ENCODE results near the gene SEPHS1. TPM values are rescaled to one million over a fixed set of nuclear protein-coding genes. Genes with fewer than 3 reads are reported as not detected.

SEPHS1 gene
- total and polyA plus RNA-seq, 2 donors from 2014 or later = 48.8 to 53.5 TPM

GRCh38 chr10:13371897-13372470 lies 23.9 kb upstream of the SEPHS1 start:
- TF ChIP-seq, protein P1, sequence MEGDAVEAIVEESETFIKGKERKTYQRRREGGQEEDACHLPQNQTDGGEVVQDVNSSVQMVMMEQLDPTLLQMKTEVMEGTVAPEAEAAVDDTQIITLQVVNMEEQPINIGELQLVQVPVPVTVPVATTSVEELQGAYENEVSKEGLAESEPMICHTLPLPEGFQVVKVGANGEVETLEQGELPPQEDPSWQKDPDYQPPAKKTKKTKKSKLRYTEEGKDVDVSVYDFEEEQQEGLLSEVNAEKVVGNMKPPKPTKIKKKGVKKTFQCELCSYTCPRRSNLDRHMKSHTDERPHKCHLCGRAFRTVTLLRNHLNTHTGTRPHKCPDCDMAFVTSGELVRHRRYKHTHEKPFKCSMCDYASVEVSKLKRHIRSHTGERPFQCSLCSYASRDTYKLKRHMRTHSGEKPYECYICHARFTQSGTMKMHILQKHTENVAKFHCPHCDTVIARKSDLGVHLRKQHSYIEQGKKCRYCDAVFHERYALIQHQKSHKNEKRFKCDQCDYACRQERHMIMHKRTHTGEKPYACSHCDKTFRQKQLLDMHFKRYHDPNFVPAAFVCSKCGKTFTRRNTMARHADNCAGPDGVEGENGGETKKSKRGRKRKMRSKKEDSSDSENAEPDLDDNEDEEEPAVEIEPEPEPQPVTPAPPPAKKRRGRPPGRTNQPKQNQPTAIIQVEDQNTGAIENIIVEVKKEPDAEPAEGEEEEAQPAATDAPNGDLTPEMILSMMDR (IDR thresholded peaks at IDR 0.05; ENCODE audit: borderline replicate concordance, extremely low read depth, insufficient read depth) = peak; percentile 88
- H3K9ac ChIP-seq (ENCODE audit: low read length in 3 of 3) = no peak overlapping the region
- intact Hi-C loops (cut with DNase I) = loop anchor here (10.0 kb wide), 1 partner anchor 163 kb away; no protein-coding TSS in a partner anchor
- no peaks in the 10 kb centered on the region for H3K9me3 ChIP-seq (ENCODE audit: control insufficient read depth in 2 of 3, insufficient read depth in 1 of 3, low read length in 3 of 3)
- H3K4me3 ChIP-seq (ENCODE audit: low read length in 3 of 3) = no peak overlapping the region
- H3K27me3 ChIP-seq (ENCODE audit: control insufficient read depth, insufficient read depth, low read length) = no peaks in the 10 kb centered on the region
- no peaks in the 10 kb centered on the region for H3K4me1 ChIP-seq (ENCODE audit: control insufficient read depth in 2 of 3, insufficient read depth in 2 of 3, low read depth in 1 of 3, low read length in 3 of 3)
- H3K36me3 ChIP-seq (ENCODE audit: control insufficient read depth in 2 of 3, insufficient read depth in 3 of 3, low read length in 3 of 3) = no peaks in the 10 kb centered on the region
- DNase-seq (peak in 4 of 5 donors; percentile 86 to 97 (median 90)), FAIRE-seq (peak; percentile 19)
- no peak overlapping the region for H3K27ac ChIP-seq (ENCODE audit: low read depth in 2 of 2, low read length in 2 of 2)

DNA sequence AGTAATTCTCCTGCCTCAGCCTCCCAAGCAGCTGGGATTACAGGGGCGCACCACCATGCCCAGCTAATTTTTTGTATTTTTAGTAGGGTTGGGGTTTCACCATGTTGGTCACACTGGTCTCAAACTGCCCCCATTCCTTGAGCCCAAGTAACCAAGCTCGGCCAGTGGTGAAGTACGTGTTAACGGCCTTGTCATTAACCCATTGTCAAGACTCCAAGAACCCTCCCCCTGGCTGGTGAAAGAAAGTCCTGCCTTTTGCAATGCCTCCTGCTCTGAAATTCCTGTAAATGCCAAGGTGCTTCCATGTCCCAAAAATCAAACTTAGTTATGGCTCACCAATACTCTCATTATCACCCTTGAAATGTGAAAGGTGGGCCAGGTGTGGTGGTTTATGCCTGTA lies 18.8 kb upstream of the SEPHS1 start:
- H3K9me3 ChIP-seq (ENCODE audit: control insufficient read depth in 2 of 3, insufficient read depth in 1 of 3, low read length in 3 of 3) = no peaks in the 10 kb centered on the region
- no peak for DNase-seq
- no peak overlapping the region for H3K4me3 ChIP-seq (ENCODE audit: low read length in 3 of 3)
- no peak overlapping the region for H3K9ac ChIP-seq (ENCODE audit: low read length in 3 of 3)
- no peak overlapping the region for H3K27ac ChIP-seq (ENCODE audit: low read depth in 2 of 2, low read length in 2 of 2)
- H3K4me1 ChIP-seq (ENCODE audit: control insufficient read depth in 2 of 3, insufficient read depth in 2 of 3, low read depth in 1 of 3, low read length in 3 of 3) = peaks cover 0 to 4% (median 0%) of the 10 kb centered on the region in 3 donors
- H3K36me3 ChIP-seq (ENCODE audit: control insufficient read depth in 2 of 3, insufficient read depth in 3 of 3, low read length in 3 of 3) = no peaks in the 10 kb centered on the region
- no peak for FAIRE-seq
- no peaks in the 10 kb centered on the region for H3K27me3 ChIP-seq (ENCODE audit: control insufficient read depth, insufficient read depth, low read length)
- TF ChIP-seq, protein P1 (IDR thresholded peaks at IDR 0.05; ENCODE audit: borderline replicate concordance, extremely low read depth, insufficient read depth) = no peak
- intact Hi-C loops (cut with DNase I) = no loop called here

DNA sequence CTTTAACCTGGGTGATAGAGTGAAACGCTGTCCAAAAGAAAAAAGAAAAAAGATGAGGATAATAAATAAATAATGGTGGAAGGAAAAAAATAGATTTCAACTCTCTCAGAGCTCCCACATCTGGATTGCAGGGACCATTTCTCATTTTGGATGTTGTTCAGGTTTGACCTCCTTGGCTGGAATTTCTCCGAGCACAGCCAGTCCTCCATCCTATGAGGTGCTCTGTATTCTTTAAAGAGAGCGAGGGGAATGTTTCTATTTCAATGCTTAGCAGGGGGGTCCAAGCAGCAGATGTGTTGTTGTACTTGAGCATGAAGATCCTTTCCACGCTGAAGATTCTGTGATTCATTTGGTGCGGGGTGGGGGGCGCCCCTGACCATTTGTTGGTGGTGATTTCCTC lies 17.7 kb upstream of the SEPHS1 start:
- intact Hi-C loops (cut with DNase I) = no loop called here
- Histone ChIP-seq H3K36me3 (ENCODE audit: control insufficient read depth in 2 of 3, insufficient read depth in 3 of 3, low read length in 3 of 3) (no peaks in the 10 kb centered on the region), H3K9ac (ENCODE audit: low read length in 3 of 3) (no peak overlapping the region), H3K9me3 (ENCODE audit: control insufficient read depth in 2 of 3, insufficient read depth in 1 of 3, low read length in 3 of 3) (no peaks in the 10 kb centered on the region), H3K27ac (ENCODE audit: low read depth in 2 of 2, low read length in 2 of 2) (peak overlapping the region in 1 of 2 donors; percentile 73), H3K4me3 (ENCODE audit: low read length in 3 of 3) (no peak overlapping the region), H3K27me3 (ENCODE audit: control insufficient read depth, insufficient read depth, low read length) (no peaks in the 10 kb centered on the region), H3K4me1 (ENCODE audit: control insufficient read depth in 2 of 3, insufficient read depth in 2 of 3, low read depth in 1 of 3, low read length in 3 of 3) (peaks cover 0 to 4% (median 0%) of the 10 kb centered on the region in 3 donors)
- DNase-seq (no peak), FAIRE-seq (no peak)
- TF ChIP-seq, protein P1 (IDR thresholded peaks at IDR 0.05; ENCODE audit: borderline replicate concordance, extremely low read depth, insufficient read depth) = no peak
